Sciatic nerve (tissue), 2 donors: ENCODE data around the gene B3GLCT. TPM values are rescaled to one million over a fixed set of nuclear protein-coding genes. Genes with fewer than 3 reads are reported as not detected.
"Not testable (repeated sequence)": the region's sequence is repeated elsewhere in the genome, so short reads cannot be mapped to it uniquely, and the experiment has no call there.

ENCODE experiments used
- ATAC-seq: fragments of 200-7000 bp; cut with Tn5 transposase; one replicate; pipeline ENCODE4 v1.9.1; 2020; ENCODE audit warnings: mild to moderate bottlenecking, moderate library complexity
- DNase-seq: peaks from one replicate; pipeline ENCODE4 v3.0.0-alpha.2; 2020; ENCODE audit warnings: low spot score
- intact Hi-C: fragments of 100-400 bp; cut with DNase I; formaldehyde crosslinking; loops from one replicate; pipeline ENCODE4 v1.14.2; 2022
- total RNA-seq: library from RNA; stranded (reverse); fragmentation: NEBNext Ultra II Directional; extraction: Animal tissue kit (Norgen Biotek cat#: 25700); gene quantifications from one replicate; pipeline ENCODE4 v1.2.1, GENCODE V29; 2021
- donor health status: DM: no; HTN: no; CAD: no.
- donor health status: DM: no; HTN: no; CAD: no.

Gene B3GLCT
- total RNA-seq, 1 donor from 2014 or later, result 5.9 TPM

- peak; percentile 55 for ATAC-seq
- intact Hi-C loops, result no loop called here
These were observed 128.9 kb downstream of the B3GLCT start for GRCh38 chr13:31328549-31329235.

DNA sequence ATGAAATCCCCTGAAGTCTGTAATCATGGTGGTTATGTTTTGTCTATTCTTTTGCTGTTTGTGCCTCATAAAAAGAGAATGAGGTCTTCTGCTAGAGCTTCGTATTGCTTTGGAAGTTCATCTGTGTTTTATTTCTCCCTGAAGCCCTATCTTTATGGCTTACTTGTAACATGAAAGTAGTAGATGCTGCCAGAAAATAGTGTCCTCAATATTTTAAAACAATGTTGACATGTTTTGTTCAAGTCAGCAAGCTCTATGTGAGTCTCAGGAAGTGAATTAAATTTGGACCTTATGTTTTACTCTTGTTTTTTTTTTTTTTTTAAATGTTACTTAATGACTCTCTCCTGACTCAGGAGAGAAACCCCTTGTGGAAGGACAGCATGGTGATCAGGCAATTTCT is 130.5 kb downstream of the B3GLCT start:
- no peak for ATAC-seq
- no peak for DNase-seq
- intact Hi-C loops, result no loop called here

More at GRCh38 chr13:31328549-31329235, 128.9 kb downstream of the B3GLCT start:
- DNase-seq, result no peak

DNA sequence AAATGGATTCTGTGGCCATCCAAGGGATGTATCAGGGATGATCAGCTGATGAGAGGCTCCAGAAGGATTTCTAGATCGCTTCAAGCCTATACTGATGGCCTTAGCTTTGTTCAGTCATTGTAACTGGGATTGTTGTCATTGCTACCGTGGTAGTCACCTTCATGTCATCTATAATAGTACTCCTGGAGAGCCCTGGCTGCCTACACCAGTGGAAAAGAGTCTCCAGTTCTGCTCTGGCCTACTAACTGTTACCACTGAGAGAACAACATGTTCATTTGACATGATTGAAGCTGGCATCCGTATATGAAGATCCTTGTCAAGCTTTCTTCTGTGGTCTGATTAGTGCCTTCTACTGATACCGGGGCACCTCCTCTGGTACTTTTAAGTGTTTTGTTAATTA is 131.3 kb downstream of the B3GLCT start:
- DNase-seq (no peak), ATAC-seq (no peak)
- intact Hi-C loops, result no loop called here

DNA sequence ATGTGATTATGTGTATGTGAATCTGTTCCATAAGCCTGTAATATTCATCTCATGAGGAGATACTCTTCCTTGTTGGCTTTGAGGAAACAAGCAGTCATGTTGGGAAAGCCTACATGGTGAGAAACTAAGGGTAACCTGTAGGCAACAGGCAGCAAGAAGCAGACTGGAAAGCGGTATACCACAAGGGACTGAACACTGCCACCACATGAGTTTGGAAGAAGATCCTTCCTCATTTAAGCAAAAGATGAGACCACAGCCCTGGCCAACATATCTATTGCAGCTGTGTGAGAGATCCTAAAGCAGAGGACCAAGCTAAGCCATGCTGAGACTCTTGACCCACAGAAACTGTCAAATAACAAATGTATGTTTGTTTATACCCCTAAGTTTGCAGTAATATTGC is 134.8 kb downstream of the B3GLCT start:
- no peak for ATAC-seq
- intact Hi-C loops, result no loop called here
- no peak for DNase-seq

GRCh38 chr13:31334994-31335557 is 135.3 kb downstream of the B3GLCT start:
- DNase-seq, result no peak
- ATAC-seq, result no peak
- intact Hi-C loops, result no loop called here

- ATAC-seq, intact Hi-C loops, DNase-seq: not testable (repeated sequence)
These were observed 139.8 kb downstream of the B3GLCT start for GRCh38 chr13:31339616-31340015.

- intact Hi-C loops, ATAC-seq, DNase-seq: not testable (repeated sequence)
These were observed 141.1 kb downstream of the B3GLCT start for GRCh38 chr13:31340848-31341247.

DNA sequence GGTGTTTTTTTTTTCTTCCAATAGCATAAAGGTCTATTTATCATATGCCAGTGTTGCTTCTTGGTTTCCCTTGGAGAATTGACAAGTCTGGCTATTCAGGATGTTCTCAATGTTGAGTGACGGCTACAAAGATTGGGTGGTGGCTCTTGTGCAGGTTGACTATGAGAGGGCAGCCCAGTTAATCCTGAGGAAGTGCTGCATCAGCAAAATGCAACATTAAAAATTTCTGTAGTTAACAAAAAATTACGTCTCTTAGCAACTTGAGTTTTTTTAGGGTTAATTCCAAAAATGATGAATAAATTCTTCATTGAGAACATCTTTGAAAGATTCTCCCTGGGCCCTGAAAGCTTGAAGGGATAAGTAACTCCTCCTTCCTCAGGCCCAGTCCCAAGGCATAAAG is 147.1 kb downstream of the B3GLCT start:
- DNase-seq, result no peak
- intact Hi-C loops, result no loop called here
- no peak for ATAC-seq

- intact Hi-C loops, result no loop called here
- no peak for DNase-seq
- no peak for ATAC-seq
These were observed 149.4 kb downstream of the B3GLCT start for GRCh38 chr13:31349156-31349555.

DNA sequence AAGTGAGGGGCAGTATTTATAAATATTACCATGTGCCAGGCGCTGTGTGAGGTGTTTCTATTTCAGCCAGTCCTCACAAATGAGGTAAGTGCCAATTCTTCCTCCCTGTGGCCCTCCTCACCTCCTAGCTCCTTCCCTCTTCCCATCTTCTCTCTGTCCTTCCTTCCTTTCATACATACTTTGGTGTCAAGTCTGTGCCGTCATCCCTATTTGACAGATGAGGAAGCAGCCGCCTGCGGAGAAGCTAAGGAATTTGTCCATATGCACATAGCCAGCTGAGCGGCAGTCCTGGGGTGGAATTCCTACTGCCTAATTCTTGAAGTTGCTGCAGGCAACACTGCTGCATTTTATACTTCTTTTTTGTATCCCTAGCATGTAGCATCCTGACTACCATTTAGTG is 150.8 kb downstream of the B3GLCT start:
- ATAC-seq (no peak), DNase-seq (no peak)
- intact Hi-C loops, result no loop called here

GRCh38 chr13:31351376-31351775 is 151.6 kb downstream of the B3GLCT start:
- intact Hi-C loops, result no loop called here
- DNase-seq, result no peak
- no peak for ATAC-seq

DNA sequence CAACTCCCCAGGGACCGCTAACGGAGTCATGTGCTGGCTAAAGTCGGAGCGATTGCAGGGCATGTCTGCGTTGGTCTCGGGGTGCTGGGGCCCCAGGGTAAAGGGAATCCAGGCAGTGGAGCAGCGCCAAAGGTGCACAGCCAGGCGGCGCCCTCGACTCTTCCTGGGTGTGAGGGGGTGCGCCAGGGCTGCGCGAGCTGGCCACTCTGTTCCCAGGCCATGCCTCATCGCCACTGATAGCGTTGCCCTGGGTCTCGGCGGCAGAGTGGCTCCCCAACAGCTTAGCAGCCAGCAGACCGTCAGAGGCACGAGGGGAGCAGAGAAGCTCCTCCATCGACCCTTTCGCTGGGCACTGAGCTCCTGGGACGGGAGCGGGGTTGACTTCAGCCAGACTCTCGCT is 152.7 kb downstream of the B3GLCT start:
- intact Hi-C loops, result no loop called here
- no peak for ATAC-seq
- no peak for DNase-seq

DNA sequence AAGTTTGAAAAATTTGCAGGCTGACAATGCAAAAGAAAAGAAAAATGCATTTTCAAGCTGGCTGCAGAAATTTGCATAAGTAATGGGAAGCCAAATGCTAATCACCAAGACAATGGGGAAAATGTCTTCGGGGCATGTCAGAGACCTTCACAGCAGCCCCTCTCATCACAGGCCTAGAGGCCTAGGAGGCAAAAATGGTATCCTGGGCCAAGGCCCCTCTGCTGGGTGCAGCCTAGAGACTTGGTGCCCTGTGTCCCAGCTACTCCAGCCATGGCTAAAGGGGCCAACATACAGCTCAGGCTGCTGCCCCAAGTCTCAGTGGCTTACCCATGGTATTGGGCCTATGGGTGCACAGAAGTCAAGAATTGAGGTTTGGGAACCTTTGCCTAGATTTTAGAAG is 155.2 kb downstream of the B3GLCT start:
- intact Hi-C loops, result no loop called here
- ATAC-seq (no peak), DNase-seq (no peak)

GRCh38 chr13:31356991-31357390 is 157.2 kb downstream of the B3GLCT start:
- no peak for DNase-seq
- no peak for ATAC-seq
- intact Hi-C loops, result no loop called here

DNA sequence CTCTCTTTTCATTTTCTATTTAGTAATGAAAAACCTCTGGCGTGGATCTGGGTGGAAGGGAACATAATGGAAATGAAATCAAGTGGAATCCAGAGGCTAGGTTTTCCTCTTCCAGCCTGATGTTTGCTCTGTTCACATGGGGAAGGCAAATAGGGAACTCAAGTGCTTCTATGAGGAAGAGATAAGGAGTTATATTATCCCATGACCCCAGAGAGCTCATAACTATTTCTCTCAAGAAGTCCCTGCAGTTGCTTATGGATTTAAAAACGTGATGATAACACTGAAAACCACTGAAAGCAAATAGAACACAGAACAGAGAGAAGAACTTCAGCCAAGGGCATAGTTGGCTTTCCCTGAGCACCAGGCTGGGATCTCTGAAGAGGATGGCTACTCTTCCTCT is 157.8 kb downstream of the B3GLCT start:
- DNase-seq (no peak), ATAC-seq (no peak)
- intact Hi-C loops, result no loop called here

GRCh38 chr13:31361673-31362072 is 161.9 kb downstream of the B3GLCT start:
- no peak for DNase-seq
- ATAC-seq, result no peak
- intact Hi-C loops, result no loop called here

- intact Hi-C loops, result no loop called here
- ATAC-seq (no peak), DNase-seq (no peak)
These were observed 165.9 kb downstream of the B3GLCT start for GRCh38 chr13:31365630-31366029.

GRCh38 chr13:31367410-31367809 is 167.6 kb downstream of the B3GLCT start:
- intact Hi-C loops, result no loop called here
- ATAC-seq, result no peak
- DNase-seq, result no peak

GRCh38 chr13:31369213-31369612 is 169.4 kb downstream of the B3GLCT start:
- no peak for ATAC-seq
- DNase-seq, result no peak
- intact Hi-C loops, result no loop called here

DNA sequence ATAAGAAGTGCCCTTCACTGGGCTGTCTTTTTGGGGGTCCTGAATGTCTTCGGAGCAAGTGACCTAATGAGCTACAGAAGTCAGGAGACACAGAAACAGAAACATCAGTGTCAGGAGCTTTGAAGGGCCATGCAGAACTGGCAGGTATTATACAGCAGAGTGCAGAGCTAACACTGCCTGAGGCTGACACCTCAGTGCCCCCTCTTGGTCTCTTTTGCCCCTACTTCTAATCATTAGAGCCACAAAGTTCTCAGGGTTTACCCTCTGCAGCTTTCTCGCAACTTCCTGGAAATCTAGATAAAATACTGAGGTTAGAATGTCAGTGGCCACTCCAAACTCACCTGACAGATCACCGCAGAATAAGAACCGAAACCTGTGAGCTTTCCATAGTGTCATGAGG is 172.7 kb downstream of the B3GLCT start:
- no peak for DNase-seq
- intact Hi-C loops, result no loop called here
- no peak for ATAC-seq

- DNase-seq, result no peak
- intact Hi-C loops, result no loop called here
- no peak for ATAC-seq
These were observed 174.9 kb downstream of the B3GLCT start for GRCh38 chr13:31374682-31375081.
